GM19455 (cell line): ENCODE data around the gene ABLIM2.

Source experiments
- ATAC-seq: cut with Tn5 transposase; IDR thresholded peaks from one replicate; pipeline ENCODE4 v1.9.1; 2021; ENCODE audit not compliant: unreplicated experiment

The ABLIM2 gene

DNA sequence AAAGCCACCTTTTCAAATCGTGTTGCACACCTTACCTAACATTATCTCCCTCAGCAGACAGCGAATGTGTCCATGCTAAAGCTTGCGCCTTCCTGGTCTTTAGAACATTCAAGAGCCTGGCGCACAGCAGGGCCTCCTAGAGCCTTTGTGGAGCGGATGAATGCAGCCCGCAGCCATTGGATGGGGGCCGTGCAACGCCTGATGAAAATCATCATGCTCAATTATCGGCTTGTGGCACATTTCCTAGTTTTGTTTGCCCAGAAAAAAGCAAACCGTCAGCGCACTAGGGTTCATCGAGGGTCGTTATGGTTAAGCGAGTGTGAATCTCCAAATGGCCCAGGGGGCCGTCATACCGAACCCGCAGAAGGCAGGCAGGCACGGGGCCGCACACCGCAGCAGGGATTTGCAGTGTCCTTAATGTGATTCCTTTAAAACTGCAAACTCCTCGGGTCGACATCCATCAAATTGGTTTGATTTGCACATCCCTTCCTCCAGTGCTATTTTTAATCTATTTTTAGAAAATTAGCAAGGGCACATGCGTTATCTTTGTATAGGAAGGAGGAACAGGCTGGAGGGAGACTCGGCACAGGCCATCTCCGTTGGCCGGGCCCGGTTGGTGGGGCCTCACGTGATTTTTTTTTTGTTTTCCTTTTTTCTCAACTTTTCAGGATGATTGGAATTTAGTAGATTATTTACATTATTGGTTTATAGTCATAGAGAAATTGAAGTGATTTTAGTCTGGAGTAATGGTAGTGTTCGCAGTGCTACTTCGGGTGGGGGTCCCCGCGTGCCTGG, 53.1 kb downstream of the ABLIM2 start:
- no peak for ATAC-seq

DNA sequence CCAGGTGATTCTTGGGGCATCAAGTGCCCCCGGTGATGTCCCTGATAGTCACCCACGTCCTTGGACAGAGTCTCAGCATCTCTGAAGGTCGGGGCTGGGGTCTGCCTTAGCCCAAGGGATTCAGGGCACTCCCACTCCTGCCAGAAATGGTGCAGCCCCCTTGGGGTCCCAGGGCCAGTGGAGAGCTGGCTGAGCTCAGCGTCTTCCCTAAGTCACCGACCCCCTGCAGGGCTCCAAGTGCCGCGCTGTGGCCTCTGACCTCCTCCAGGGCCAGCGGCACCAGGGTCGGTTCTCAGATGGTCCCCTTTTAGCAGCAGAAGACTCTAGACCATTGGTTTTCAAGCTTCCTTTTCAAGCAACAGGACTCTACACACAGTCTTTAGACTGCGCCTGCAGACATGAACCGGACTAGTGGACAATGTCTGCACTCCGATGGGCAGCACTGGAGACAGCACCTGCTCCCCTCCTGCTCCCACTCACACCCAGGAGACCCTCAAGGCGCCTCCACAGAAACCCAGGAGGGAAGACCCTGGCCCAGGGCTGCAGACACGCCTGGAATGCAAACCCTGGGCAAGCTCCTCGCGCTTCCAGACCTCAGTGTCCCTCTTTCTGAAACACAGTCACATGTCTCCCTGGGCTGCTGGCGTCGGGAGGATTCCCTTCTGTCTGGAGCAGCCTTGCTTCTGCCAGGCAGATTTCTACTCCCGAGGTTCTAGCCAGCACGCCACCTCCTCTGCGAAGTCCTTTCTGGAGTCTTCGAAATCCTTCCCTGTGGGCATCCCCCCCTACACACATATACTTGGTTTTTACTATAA, 53.9 kb downstream of the ABLIM2 start:
- no peak for ATAC-seq

DNA sequence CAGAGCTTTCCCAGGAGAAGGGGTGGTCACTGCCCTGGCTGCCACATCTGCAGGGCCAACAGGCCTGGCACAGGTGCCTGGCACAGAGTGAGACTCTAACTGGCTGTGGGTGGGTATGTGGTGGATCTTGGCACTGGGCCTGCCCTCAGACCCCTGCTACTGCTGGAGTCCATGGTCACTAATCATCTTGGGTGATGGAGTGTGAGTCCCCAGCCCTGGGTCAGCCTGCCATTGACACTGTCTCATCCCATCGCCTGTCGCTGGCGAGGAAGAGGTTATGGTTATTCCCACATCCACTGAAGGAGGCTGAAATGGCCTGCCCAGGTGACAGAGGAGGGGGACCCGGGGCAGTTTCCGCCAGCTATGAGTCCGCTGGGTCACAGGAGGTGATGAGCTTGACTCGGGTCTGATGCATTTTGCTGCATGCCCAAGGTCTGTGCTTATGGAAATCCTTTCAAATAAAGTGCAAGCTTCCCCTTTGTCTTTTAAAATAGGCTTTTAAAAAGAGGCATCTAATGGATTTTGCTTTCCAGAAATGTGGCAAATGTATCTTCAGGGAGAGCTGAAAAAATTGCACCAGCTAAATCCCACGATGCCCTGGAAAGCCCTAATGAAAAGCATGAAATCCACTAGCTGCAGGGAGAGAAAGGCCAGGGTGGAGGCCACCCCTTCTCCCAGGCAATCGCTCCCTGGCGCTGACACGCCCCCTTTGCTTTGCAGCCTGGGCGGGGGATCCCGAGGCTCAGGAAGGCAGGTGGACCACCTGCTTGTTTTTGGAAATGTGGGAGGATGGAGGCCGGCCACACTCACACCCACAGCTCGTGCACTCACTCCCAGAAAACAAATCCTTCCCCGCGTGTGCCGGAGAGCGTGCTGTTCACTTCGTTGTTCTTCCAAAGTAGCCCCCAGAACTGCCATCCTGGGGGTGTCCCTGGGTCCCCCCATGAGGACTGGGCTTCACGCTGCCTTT, 54.9 kb downstream of the ABLIM2 start:
- no peak for ATAC-seq

DNA sequence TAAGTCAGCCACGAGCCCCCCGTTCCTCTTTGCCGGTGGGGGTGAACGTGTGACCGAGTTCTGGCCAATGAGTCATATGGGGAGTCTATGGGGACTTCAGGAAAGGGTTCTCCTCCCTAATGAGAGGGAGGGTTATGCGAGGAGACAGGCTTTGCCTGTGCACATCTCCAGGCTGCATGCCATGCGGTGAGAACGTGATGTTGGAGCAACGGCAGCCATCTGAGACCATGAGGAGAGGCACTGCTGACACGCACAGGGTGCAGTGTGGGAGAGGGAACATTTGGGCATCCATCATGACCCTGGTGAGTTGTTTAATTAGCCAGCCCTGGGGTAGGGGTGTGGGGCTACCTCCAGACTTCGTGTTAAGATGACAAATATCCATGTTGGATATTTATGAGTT, 55.8 kb downstream of the ABLIM2 start:
- no peak for ATAC-seq

DNA sequence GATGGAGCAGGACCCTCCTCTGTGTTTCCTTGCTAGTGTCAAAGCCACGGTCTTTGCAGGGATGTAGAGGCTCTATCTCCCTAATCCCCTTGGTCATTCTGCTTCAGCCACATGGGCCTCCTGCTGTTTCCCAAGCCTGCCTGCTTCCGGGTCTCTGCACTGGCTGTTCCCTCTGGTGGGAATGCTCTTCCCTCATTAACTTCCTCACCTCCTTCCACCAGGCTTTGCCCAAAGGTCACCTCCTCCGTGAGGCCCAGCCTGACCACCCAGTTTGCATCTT, 56.6 kb downstream of the ABLIM2 start:
- ATAC-seq = no peak

DNA sequence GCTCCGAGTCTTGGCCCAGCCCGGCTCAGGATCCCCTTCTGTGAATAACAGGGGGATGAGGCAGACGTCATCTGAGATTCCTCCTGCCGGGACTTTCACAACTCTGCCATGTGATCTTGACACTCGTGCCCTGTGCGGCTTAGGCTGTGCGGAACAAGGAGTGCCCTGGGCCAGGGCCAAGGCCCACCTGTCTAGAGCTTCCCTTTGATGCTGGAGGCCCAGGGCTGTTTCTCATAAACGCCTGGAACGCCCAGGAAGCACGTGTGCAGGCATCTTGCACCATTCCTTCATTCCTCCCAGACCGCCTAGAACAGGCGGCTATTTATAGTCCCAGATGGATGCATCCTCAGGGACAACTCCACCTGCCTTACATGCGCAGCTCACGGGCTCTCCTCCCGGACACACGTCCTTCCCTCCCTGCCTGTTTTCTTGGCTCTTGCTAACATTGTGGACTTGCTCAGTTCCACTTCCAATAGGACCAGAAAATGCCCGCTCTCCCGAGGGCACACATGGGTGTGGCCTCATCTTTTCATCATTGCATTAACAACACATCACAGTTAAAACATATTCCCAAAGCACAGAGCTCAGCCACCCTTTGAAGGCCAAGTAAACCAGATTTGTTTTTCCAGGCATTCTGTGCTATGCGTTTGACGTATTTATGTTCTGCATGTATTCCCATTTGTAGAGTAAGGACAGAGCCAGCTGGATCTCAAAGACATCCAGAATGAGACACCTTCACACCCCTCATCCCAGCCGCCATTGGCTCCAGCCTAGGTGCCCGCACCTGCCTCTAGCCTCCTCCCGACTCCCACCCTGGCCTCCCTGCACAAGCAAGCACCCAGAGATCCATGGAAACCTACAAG, 57.2 kb downstream of the ABLIM2 start:
- no peak for ATAC-seq

DNA sequence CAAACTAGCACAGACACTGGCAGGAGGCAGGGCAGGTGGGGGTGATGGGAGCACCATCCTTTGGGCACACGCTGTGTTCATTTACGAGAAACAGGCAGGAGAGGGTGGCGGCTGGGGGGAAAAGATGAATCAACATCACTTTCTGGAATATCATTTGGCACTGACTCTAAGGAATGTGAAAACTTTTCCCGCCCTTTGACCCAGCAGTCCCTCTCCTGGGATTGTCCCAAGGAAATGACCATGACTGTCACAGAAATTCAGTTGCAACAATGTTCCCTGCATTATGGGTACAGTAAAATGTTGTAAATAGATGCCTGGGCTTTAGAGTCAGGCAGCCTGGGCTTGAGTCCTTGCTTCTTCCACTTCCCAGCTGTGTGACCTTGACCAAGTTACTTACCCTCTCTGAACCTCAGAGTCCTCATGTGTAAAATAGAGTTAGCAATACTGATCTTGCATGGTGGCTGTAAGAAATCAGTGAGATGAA, 58.6 kb downstream of the ABLIM2 start:
- no peak for ATAC-seq

DNA sequence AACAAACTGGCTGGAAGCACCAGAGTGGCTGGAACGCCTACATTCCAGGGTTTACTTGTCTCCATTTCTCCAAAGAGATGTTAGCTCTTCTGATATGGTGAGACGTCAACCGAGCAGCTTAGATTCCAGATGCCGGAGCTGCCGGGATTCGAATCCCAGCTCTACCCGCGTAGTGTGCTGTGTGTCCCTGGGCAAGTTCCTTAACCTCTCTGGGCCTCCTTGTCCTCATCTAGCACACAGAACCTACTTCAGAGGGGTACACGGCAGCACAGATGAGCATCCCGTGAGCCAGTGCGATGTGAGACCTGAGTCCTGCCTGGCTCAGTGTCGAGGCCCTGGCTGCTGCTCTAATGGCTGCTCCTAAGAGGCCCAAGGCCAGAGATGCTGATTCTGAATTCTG, 60.1 kb downstream of the ABLIM2 start:
- ATAC-seq = no peak

DNA sequence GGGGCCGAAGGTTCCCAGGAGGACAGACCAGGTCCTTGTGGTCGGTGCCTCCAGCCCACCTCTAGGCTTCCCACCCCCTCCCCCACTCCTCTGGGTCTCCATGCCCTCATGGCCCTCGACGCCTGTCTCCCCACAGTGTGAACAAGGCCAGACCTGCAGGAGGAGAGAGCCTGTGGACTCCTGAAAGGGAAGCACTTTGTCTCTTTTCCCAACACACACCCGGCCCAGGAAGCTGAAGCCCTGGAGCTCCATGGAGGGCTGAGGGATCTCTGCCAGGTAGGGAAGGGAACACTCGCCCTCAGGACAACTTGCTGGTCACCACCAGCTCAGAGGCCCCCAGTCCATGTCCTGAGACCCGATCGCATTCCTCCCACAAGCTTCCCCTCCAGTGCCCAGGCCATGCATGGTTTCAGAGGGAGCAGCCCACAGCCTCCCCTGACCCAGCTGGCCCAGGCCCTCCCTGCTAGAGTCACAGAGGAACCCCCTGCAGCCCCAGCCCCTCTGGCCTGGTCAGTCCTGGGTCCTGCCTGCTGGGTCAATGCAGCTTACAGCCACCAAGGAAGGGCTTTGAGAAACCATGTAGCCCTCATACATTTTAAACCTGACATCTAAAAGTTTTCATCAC, 60.8 kb downstream of the ABLIM2 start:
- ATAC-seq = no peak

DNA sequence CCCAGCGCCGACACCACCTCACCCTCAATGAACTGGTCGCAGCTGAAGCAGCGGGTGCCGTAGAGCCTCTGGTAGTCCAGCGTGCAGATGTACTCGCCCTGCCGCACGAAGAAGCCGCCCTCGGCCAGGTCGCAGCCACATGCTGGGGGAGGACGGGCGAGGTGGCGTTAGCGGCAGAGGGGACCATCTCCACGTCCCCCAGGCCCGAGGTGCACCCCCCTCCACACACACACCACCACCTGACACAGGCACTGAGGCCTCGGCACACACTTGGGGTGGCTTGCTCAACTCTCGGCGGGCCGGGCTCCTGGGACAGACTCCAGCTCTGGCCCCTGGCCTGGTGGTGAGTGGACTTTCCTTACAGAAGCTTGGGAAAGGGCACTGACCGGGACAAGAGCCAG, 61.5 kb downstream of the ABLIM2 start:
- ATAC-seq = no peak

DNA sequence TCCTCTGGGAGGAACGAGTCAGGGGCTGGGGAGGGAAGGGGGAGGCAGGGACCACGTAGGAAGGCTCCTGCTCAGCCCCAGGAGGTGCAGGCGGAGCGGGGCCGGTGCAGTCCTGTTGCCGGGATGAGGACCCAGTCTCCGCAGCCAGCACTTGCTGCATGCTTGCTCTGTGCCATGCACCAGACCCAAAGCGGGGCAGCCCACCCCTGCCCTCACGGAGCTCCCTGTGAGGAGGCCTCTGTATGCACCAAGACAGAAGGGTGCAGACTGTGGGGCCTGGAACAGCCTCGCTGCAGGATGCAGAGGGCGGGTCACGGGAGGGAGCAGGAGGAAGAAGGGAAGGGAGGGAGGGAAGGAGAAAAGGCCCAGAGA, 61.9 kb downstream of the ABLIM2 start:
- ATAC-seq = no peak

DNA sequence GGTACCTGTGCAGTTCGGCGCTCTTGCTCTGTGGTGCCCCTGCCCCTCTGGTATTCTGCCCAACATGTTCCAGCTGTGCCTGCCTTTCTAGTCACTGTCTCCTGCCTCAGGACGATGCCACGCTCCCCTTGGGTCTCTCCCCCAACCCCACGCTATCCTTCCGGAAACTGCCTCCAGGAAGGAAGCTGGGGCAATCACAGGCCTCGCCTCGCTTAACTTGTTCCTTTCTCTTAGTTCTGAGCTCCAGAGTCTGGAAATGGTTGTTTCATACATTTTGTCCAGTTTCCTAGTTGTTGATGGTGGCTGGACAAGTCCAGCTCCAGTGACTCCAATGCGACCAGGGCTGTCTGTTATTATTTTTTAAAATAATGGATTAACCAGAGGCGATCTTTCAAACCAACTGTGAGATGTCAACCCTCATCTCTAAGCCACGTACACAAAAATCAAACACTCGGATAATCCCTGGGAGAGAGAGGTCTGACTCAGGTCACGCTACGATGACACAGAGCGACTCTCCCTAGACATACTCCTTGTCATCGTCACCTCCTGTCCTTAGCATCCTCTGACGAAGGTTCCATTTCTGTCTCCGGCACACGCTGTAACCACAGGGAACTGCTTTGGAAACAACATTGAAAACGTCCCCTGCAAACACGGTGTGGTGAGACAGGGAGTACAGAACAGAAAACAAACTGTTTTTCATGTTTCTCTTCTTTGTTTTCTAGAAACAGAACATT, 62.5 kb downstream of the ABLIM2 start:
- no peak for ATAC-seq

DNA sequence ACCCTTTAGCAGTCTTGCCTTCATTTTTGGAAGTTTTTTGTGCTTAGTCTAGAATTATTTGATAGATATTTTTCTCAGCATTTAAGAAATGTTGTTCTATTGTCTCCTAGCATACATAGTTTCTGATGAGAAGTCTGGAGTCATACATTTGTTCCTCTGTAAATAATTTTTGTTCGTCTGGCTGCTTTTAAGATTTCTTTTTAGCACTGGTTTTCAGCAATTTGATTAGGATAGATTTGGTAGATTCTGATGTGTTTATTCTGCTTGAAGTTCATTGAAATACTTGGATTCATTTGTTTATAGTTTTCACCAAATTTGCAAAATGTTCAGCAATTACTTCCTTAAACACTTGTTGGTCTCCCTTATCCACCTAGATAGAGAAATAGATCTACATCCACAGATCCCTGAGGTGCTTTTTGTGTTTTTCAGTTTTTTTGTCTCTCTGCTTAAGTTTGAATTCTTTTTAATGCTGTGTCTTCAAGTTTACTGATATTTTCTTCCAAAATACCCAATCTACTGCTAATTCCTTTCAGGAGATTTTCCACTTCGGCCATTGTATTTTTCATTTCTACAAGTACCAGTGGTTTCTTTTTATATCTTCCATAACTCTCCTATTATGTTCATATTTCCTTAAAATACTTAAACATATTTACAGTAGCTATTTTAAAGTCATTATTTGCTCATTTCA, 64.9 kb downstream of the ABLIM2 start:
- no peak for ATAC-seq

DNA sequence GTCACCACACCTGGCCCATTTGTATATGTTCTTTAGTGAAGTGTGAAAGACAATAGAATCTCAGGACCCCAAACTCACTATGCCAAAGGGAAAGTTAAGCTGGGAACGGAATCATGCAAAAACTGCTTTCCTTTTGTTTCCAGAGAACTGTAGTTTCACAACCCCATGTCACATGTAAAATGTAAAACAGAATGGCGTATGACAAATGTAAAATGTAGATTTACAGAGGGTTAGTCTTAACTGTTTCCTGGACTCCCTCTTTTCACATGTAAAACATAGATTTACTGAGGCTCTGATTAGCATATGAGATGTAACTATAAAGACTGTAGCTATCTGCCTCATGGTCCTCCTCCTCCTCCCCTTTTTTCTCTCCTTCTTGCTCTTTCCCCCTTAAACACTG, 66.3 kb downstream of the ABLIM2 start:
- no peak for ATAC-seq

DNA sequence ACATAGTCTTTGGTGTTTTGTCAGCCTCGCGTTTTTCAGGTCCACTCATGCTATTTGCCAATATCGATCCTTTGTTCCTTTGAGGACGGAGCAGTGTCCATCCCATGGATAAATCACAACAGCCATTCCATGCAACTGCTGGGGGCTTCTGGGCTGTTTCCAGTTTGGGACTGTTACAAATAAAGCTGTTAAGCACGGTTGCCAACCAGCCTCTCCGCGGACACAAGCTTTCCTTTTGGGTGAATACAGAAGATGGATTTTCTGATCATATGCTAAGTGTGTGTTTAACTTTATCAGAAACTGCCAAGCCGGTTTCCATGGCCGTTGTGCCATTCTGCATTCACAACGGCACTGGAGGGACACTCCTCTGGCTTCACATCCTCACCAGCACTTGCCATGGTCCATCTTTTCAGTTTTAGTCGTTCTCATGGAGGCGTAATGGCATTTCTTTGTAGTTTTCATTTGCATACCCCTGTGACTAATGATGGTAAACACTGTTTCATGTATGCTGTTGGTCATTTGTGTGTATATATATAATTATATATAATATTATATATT, 67.8 kb downstream of the ABLIM2 start:
- no peak for ATAC-seq

DNA sequence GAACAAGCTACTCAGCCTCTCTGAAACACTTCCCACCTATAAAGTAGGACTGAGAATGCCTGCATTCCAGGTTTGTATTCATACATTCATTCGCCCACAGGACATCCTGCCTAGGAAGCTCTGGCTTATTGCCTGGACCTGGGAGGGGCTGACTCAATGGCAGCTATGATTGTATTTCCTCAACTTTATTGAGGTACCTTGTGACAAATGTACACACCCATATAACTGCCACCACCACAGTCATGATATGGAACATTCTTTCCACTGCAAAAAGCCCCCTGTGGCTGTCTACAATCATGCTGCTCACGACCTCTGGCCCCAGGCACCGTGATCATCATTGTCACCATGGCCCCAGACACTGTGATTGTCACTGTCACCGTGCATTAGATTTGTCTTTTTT, 68.3 kb downstream of the ABLIM2 start:
- no peak for ATAC-seq

DNA sequence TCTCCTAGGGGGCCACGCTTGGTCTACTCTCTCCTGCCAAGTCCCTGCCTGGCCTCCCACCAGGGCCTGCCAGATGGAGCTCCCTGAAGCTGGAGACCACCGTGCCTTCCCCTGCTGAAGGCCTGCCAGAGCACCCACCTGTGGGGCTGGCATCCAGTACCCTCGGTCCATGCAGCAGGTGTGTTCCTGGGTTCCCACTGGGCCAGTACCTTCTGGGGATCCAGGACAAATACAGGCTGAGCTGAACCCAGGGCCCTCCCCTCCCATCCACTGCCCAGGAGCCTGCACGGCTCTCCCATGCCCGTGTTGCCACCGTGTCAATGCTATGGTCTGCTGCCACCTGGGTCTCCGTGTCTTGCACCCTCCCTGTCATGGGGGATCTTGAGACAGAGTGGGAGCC, 68.8 kb downstream of the ABLIM2 start:
- ATAC-seq = no peak

DNA sequence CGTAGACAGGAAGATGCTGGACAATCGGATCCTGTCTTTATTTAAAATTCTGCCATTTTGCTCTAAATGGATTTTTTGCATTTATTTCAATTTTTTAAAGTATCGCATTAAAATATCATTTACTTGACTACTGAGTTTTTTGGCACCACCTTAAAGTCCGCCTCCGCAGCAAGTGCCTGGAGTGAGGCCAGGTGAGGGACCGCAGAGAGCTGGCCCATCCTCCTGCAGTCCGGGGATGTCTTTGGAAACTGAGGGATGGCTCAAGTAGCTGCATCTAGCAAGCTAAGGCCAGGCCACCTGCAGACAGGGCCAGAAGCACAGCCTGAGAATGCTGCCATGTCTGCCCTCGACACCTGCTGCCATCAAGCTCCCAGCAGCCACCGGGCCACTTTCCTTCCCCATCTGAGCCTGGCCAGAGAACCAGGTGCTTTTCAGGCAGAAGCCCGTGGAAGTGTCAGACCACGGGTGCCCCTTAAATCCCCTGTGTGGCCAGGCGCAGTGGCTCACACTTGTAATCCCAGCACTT, 69.6 kb downstream of the ABLIM2 start:
- no peak for ATAC-seq
